Measurements from ENCODE around the gene MEIKIN. TPM values are rescaled to one million over a fixed set of nuclear protein-coding genes. Genes with fewer than 3 reads are reported as not detected.

Gene MEIKIN
- total and polyA plus RNA-seq, 7 donors: 0.77 TPM; not detected in 6

- WGBS, 3 donors: 57 to 66% (median 58%) methylated on average over 12 of the region's 12 CpGs
- Histone ChIP-seq H3K36me3 (ENCODE audit: insufficient read depth in 1 of 2, low read depth in 1 of 2) (no peaks in the 10 kb centered on the region), H3K27me3 (ENCODE audit: insufficient read depth in 3 of 3, low read length in 2 of 3) (no peaks in the 10 kb centered on the region), H3K9me3 (no peaks in the 10 kb centered on the region), H3K4me3 (no peak overlapping the region), H3K4me1 (no peaks in the 10 kb centered on the region), H3K27ac (no peak overlapping the region)
- ATAC-seq (no peak), DNase-seq (no peak)
- intact Hi-C loops (cut with DNase I): no loop called here
- TF ChIP-seq CTCF (IDR thresholded peaks at IDR 0.05): no peak
Observed at GRCh38 chr5:131974956-131975726, 29.7 kb upstream of the MEIKIN start.

- Histone ChIP-seq H3K27ac (no peak overlapping the region), H3K4me3 (no peak overlapping the region), H3K4me1 (no peaks in the 10 kb centered on the region), H3K36me3 (ENCODE audit: insufficient read depth in 1 of 2, low read depth in 1 of 2) (no peaks in the 10 kb centered on the region), H3K9me3 (no peaks in the 10 kb centered on the region), H3K27me3 (ENCODE audit: insufficient read depth in 3 of 3, low read length in 2 of 3) (no peaks in the 10 kb centered on the region)
- DNase-seq: no peak
- WGBS, 3 donors: 70 to 74% (median 71%) methylated on average over 5 of the region's 5 CpGs
- intact Hi-C loops (cut with DNase I): no loop called here
- no peak for ATAC-seq
- no peak for TF ChIP-seq CTCF (IDR thresholded peaks at IDR 0.05)
Observed at GRCh38 chr5:131974622-131974955, 29.1 kb upstream of the MEIKIN start.

GRCh38 chr5:131974016-131974415 is 28.6 kb upstream of the MEIKIN start:
- DNase-seq (no peak), ATAC-seq (no peak)
- Histone ChIP-seq H3K4me3 (no peak overlapping the region), H3K36me3 (ENCODE audit: insufficient read depth in 1 of 2, low read depth in 1 of 2) (no peaks in the 10 kb centered on the region), H3K9me3 (no peaks in the 10 kb centered on the region), H3K4me1 (no peaks in the 10 kb centered on the region), H3K27ac (no peak overlapping the region), H3K27me3 (ENCODE audit: insufficient read depth in 3 of 3, low read length in 2 of 3) (no peaks in the 10 kb centered on the region)
- WGBS, 3 donors: 83 to 100% (median 85%) methylated on average over 1 of the region's 1 CpG
- intact Hi-C loops (cut with DNase I): no loop called here
- no peak for TF ChIP-seq CTCF (IDR thresholded peaks at IDR 0.05)

- 90 to 92% (median 91%) methylated on average over 9 of the region's 9 CpGs for WGBS, 3 donors
Observed at GRCh38 chr5:131973089-131973712, 27.7 kb upstream of the MEIKIN start.

More at GRCh38 chr5:131973089-131973712, 27.7 kb upstream of the MEIKIN start:
- H3K4me3 ChIP-seq: no peak overlapping the region
- ATAC-seq (no peak), DNase-seq (no peak)
- H3K9me3 ChIP-seq: no peaks in the 10 kb centered on the region
- H3K36me3 ChIP-seq (ENCODE audit: insufficient read depth in 1 of 2, low read depth in 1 of 2): no peaks in the 10 kb centered on the region
- intact Hi-C loops (cut with DNase I): no loop called here
- H3K4me1 ChIP-seq: no peaks in the 10 kb centered on the region
- no peak for TF ChIP-seq CTCF (IDR thresholded peaks at IDR 0.05)
- no peak overlapping the region for H3K27ac ChIP-seq
- no peaks in the 10 kb centered on the region for H3K27me3 ChIP-seq (ENCODE audit: insufficient read depth in 3 of 3, low read length in 2 of 3)
